Measurements from ENCODE around the gene DNAH8.
A peak's percentile ranks its signal among the peaks of the same experiment; 100 is the strongest.
"Not testable (repeated sequence)": the region's sequence is repeated elsewhere in the genome, so short reads cannot be mapped to it uniquely, and the experiment has no call there.

The DNAH8 gene

DNA sequence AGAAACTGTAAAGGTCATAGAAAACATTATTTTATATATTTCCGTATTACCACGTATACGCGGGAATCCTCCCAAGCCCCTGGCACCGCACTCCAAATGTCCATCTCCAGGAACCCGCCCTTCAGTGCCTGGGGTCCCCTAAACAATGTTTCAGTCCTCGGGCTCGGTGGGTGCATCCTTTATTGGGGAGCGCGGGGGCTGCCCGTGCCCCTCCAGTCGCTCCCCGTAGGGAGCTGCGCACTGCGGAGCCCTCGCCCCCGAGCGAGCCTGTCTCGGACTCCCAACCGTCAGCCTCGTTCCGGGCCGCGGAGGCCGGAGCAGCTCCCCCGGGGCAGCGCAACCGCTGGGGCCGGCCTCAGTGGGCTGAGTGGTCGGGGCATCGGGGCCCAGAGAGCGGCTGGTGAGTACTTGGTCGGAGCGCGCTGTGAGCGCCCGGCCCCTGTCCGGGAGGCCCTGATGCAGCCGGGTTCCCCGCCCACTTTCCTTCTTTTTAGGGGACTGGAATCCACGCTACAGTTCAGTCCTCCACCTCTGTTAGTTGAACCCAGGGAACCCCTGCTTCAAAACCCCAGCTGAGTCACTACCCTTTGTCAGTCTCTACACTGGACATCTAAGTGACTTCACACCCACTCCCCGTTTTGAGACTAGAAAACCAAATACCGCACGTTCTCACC is at the start of gene DNAH8:
DNAH8 (plus strand) TSS at position 296 of the 674 bp plus-strand sequence. CDS start 7,499 bp downstream, outside the sequence.
- no peak for DNase-seq

GRCh38 chr6:38671885-38672467 is 43.1 kb upstream of the DNAH8 start:
- peak; percentile 59 for DNase-seq

DNA sequence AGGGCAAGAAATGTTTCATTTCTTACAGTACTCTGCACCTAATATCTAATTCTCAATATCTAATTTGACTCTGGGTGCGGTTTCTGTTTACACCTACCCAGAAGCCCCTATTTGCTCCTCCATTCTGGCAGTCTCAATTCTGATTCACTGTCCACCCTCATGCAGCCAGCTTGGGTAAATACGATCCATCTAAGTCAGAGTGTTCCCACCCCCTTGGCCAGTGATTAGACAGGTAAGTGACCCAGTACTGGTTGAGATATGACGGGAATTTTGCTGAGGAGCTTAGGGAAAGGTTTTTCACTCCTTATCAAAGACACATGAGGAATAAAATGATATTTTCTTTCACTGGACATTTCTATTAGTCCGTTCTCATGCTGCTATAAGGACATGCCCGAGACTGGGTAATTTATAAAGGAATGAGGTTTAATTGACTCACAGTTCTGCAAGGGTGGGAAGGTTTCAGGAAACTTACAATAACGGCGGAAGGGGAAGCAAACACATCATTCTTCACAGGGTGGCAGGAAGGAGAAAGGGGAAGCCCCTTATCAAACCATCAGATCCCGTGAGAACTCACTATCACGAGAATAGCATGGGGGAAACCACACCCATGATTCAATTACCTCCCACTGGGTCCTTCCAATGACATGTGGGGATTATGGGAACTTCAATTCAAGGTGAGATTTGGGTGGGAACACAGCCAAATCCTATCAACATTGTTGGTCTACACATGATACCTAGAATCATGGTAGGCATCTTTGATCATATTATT is 41.5 kb upstream of the DNAH8 start:
- DNase-seq: peak; percentile 40

GRCh38 chr6:38676236-38676973 is 38.7 kb upstream of the DNAH8 start:
- DNase-seq: no peak

GRCh38 chr6:38676974-38677544 is 38.1 kb upstream of the DNAH8 start:
- DNase-seq: no peak

- DNase-seq: no peak
These were observed 36.8 kb upstream of the DNAH8 start for GRCh38 chr6:38678178-38678760.

DNA sequence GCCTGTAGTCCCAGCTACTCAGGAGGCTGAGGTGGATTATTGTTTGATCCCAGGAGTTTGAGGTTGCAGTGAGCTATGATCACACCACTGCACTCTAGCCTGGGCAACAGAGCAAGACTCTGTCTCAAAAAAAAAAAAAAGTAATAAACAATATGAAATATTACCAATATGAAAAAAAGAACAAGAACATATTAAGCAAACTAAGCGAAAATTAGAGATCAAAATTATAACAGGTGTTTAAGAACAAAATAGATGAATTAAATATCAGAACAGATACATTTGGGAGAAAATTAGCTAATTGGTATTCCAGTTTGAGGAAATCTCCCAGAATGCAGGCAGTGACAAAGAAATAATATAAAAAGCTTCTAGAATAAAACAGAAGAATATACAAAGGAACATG is 35.4 kb upstream of the DNAH8 start:
- no peak for DNase-seq

- DNase-seq: no peak
These were observed 33.3 kb upstream of the DNAH8 start for GRCh38 chr6:38681850-38682249.

DNA sequence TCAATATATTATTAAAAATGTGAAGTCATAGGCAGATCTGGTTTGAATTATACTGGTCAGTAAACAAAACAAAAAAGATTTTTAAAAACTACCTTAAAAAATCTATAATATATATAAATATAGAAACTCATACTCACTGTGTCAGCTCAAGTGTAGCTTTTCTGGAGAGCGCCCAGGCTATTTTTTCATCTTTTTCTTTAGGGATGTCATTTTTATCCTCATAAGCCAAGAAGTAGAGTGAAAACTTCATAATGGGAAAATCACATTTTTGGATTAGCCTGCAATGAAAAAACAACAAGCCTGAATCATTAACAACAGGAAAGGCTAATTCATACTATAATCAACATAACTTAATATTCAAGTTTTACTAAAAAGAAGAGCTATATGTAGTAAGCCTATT is 30.9 kb upstream of the DNAH8 start:
- DNase-seq: no peak

DNA sequence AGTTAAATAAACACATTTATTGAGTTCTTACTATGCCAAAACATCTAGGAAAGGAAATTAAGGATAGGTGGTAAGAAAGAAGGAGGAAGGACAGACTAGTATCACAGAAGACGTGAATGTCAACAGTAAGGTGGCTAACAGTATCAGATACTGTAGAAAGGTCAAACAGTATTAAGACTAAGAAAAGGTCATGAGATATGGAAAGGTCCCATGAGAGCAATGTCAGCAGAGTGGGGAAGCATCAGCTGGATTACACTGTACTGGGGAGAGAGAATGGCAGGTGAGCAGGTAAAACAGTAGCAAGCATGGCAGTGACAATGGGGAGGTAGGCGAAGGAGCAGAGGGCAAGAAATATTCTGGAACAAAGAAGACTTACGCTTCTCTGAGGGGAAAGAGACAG is 30.2 kb upstream of the DNAH8 start:
- no peak for DNase-seq

DNA sequence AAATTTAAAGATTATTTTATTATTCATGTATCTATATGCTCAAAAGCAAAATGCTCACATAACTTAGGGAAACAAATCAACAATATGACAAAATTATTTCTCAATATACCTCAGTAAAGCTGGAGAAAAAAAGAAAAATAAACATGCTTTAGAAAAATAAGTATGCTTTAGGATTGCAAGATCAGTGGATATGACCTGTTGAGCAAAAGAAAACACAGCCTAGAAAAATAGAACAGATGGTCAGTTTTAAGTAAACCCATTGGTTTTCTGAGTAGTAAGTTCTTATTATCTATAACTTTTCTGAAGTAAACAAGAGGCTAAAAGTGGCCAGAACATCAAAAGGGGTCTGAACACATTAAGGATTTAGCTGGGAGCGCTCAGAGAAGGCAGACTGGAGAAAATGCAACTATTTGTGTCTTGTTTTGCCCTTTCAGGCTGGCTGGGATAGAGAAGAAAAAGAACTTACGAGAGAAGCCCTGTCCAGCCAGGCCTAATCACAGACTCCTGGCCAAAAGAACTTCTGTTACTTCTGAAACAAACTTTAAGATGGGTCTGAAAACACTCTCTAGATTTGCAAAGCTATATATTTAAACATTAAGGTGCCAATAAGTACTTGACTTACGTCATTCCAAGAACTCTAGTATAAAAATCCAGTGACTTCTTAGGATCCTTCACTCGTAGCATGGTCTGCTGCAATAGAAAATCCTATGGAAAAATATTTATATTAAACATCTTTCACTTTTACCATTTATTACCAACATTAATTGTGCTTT is 28.7 kb upstream of the DNAH8 start:
- DNase-seq: no peak

- DNase-seq: no peak
These were observed 28.1 kb upstream of the DNAH8 start for GRCh38 chr6:38687043-38687353.

DNA sequence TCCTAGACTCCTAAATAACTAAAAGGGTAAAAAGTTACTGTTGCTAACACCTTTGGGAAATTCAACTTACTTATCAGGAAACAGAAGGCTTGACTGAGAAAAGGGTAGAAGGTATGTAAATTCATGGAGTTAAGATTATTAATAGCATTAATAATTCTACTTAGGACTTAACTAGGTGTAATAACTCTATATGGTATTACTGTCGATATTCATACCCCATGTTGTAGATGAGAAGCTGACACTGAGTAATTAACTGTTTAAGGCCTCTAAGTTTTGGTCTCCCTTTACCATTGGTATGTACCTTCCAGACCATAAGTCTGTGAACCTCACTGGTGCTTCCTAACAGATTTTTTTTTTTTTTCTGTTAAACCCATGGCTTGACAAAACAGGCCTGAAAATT is 27.6 kb upstream of the DNAH8 start:
- no peak for DNase-seq

DNA sequence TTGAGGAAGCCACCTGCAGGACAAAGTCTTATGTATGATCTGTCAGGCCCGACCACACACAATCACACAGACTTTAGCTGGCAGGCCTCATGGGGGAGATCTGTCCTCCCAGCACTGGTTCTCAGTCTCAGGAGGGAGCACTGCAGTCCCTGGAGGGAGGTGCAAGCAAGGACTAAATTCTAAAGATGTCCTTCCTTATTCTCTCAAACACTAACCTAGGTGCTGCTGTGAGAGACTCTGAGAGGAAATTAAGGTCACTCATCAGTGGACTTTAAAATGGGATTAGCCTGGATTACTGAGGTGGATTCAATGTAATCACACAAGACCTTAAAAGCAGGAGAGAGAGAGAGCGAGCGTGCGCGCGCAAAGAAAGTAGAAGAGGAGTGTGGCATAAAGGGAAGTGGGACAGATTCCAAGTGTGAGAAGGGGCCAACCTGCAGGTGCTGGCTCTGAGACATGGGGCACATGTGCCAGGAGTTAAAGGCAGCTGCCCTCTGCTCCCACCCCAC is 26.5 kb upstream of the DNAH8 start:
- DNase-seq: peak; percentile 20

DNA sequence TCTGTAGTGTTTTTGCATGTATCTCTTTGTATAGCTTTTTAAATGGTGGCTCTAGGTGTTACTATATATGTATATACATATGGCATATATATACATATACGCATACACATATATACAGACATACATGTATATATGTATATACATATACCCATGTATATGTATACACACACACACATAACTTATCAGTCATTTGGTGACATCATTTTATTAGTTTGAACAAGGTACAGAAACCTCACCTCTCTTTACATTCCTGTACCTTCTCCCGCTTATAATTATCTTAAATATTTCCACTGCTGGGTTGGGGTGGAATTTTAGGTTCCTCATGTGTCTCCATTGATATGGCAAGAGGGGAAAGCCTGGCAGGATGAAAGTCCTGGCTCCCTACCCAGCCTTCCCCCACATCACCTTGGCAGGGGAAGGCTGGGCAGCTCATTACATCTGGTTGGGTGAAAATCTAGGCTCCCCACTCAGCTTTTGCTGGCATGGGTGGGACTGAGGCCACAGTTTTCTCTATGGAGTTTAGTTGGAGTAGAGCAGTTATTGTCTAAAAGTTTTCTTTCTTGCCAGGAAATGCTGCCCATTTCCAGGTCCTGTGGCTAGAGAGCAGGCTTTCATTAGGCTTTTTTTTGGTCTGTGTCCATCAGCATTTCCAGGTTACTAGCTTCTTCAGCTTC is 19.7 kb upstream of the DNAH8 start:
- DNase-seq: no peak

- DNase-seq: no peak
These were observed 19.2 kb upstream of the DNAH8 start for GRCh38 chr6:38695933-38696332.

DNA sequence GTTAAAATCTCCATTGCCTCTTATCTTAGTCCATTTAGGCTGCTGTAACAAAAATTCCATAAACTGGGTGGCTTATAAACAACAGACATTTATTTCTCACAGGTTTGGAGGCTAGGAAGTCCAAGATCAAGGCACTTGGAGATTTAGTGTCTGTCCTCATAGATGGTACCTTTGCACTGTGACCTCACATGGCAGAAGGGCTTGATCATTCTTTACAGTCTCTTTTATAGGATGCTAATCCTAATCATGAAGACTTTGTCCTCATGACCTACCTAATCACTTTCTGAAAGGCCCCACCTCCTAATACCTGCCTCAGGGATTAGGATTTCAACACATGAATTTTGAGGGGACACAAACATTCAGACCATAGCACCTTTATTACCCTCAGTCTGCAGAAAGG is 18.8 kb upstream of the DNAH8 start:
- no peak for DNase-seq

GRCh38 chr6:38697846-38698245 is 17.3 kb upstream of the DNAH8 start:
- no peak for DNase-seq

DNA sequence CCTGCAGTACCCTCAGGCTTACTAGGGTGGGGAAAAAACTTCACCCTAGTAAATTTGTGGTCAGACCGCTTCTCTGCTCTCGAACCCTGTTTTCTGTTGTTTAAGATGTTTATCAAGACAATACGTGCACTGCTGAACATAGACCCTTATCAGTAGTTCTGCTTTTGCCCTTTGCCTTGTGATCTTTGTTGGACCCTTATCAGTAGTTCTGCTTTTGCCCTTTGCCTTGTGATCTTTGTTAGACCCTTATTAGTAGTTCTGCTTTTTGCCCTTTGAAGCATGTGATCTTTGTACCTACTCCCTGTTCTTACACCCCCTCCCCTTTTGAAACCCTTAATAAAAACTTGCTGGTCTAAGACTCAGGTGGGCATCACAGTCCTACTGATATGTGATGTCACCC is 15.4 kb upstream of the DNAH8 start:
- DNase-seq: not testable (repeated sequence)

- DNase-seq: peak; percentile 10
These were observed 13.6 kb upstream of the DNAH8 start for GRCh38 chr6:38701551-38701950.
